ENCODE data around the gene PITPNM3. TPM values are rescaled to one million over a fixed set of nuclear protein-coding genes. Genes with fewer than 3 reads are reported as not detected.

The PITPNM3 gene
- polyA plus RNA-seq, 1 donor: 1.4 TPM

DNA sequence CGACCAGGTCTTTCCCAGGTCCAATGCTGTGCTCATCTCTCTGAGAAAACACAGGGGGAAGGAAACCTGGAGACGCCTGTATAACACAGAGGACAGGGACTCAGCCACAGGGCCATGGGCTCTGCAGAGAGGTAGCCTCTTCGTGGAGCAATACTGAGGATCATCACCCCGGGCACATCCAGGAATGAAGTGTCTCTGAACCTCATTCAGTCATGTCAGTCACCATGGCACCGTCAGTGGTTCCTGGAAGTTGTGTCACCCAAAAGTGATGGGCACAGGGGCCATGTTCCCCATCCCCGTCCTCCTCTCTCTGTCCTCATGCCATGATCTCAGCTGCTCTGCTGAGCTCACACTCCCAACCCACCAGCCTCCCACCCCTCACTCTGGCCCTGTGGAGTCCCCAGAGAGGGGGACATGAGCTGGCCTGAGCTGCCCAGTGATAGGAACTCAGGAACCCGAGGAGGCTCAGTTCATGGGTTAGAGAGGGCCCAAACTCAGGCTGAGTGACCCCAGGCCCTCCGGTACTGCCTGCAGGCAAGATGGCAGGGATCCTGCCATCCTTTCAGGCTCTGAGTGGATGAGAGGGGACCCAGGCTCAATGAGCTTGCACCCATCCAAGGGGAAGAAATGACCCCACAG, 53.4 kb downstream of the PITPNM3 start:
- no peaks in the 10 kb centered on the region for H3K36me3 ChIP-seq (ENCODE audit: control insufficient read depth, insufficient read depth, low read length)
- no peaks in the 10 kb centered on the region for H3K4me1 ChIP-seq (ENCODE audit: control insufficient read depth, insufficient read depth, low read length)
- no CpG with 5 or more reads among the region's 8 CpGs for WGBS (ENCODE audit: insufficient coverage, low lambda C conversion rate)
- peaks cover 1% of the 10 kb centered on the region for H3K27me3 ChIP-seq (ENCODE audit: control insufficient read depth, insufficient read depth, low read length)
- no peak overlapping the region for H3K4me3 ChIP-seq (ENCODE audit: low read length)
- no peak for DNase-seq
- H3K27ac ChIP-seq (ENCODE audit: low read length): no peak overlapping the region
- no peaks in the 10 kb centered on the region for H3K9me3 ChIP-seq (ENCODE audit: control insufficient read depth, low read depth, low read length)

DNA sequence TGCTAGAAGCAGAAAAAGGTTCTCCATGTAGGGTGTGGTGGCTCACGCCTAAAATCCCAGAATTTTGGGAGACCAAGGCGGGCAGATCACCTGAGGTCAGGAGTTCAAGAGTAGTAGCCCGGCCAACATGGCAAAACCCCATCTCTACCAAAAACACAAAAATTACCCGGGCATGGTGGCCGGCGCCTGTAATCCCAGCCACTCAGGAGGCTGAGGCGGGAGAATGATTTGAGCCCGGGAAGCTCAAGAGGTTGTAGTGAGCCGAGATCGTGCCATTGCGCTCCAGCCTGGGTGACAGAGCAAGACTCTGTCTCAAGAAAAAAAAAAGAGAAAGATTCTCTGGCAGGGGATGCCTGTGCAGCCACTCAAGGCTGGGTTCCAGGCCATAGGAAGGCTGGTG, 54.2 kb downstream of the PITPNM3 start:
- no peaks in the 10 kb centered on the region for H3K9me3 ChIP-seq (ENCODE audit: control insufficient read depth, low read depth, low read length)
- no peaks in the 10 kb centered on the region for H3K36me3 ChIP-seq (ENCODE audit: control insufficient read depth, insufficient read depth, low read length)
- no CpG with 5 or more reads among the region's 11 CpGs for WGBS (ENCODE audit: insufficient coverage, low lambda C conversion rate)
- H3K27ac ChIP-seq (ENCODE audit: low read length): no peak overlapping the region
- H3K4me1 ChIP-seq (ENCODE audit: control insufficient read depth, insufficient read depth, low read length): no peaks in the 10 kb centered on the region
- peaks cover 4% of the 10 kb centered on the region for H3K27me3 ChIP-seq (ENCODE audit: control insufficient read depth, insufficient read depth, low read length)
- H3K4me3 ChIP-seq (ENCODE audit: low read length): no peak overlapping the region
- DNase-seq: no peak

DNA sequence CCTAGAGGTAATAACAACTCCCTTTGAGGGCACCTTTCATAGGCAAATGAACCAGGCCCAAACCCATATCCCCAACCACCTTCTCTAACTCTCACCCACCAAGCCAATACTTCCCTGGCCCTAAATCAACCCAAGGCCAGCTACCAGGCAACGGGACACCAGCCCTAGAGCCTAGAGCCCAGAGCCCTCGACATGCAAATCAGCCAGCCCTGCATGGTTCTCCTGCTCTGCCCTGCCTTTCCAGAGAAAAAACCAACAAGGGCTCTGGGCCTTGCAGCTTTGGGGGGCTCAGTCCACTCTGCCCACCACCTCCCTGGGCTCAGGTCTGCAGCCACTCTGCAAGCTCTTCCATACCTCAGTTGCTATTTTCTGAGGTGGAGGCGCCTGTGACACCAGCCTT, 55.0 kb downstream of the PITPNM3 start:
- peaks cover 7% of the 10 kb centered on the region for H3K27me3 ChIP-seq (ENCODE audit: control insufficient read depth, insufficient read depth, low read length)
- H3K36me3 ChIP-seq (ENCODE audit: control insufficient read depth, insufficient read depth, low read length): no peaks in the 10 kb centered on the region
- H3K9me3 ChIP-seq (ENCODE audit: control insufficient read depth, low read depth, low read length): no peaks in the 10 kb centered on the region
- no peak for DNase-seq
- H3K27ac ChIP-seq (ENCODE audit: low read length): no peak overlapping the region
- H3K4me3 ChIP-seq (ENCODE audit: low read length): no peak overlapping the region
- H3K4me1 ChIP-seq (ENCODE audit: control insufficient read depth, insufficient read depth, low read length): no peaks in the 10 kb centered on the region
- WGBS (ENCODE audit: insufficient coverage, low lambda C conversion rate): no CpG with 5 or more reads among the region's 3 CpGs

DNA sequence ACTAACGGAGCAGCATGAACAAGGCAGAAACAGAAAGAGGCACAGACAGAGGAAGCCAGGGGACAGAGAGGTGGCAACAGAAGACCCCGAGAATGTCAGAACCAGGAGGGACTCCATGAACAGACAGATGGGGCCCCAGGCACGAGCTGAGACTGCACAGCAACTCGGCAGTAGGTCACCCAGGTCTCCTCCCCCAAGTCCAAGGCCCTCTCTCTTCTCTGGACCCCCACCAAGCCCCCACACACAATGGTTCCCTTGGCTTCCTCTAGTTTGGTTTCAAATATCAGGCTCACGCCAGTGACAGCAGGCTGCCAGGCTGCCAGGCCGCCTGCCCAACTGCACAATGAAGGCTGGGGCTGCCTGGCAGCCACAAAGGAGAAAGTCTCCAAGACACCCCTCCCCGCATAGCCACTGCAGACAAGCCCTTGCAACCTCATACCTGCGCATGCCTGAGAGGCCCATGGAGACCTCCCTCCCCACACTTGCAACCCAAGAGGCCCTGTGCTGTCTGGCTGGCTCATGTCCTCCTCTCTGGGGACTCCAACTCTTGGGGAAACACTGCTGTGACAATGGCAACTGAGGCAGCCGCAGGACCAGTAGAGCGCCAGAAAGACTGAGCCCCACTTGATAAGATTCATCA, 57.3 kb downstream of the PITPNM3 start:
- Histone ChIP-seq H3K27me3 (ENCODE audit: control insufficient read depth, insufficient read depth, low read length) (peaks cover 13% of the 10 kb centered on the region), H3K4me1 (ENCODE audit: control insufficient read depth, insufficient read depth, low read length) (no peaks in the 10 kb centered on the region), H3K27ac (ENCODE audit: low read length) (no peak overlapping the region), H3K4me3 (ENCODE audit: low read length) (no peak overlapping the region), H3K9me3 (ENCODE audit: control insufficient read depth, low read depth, low read length) (no peaks in the 10 kb centered on the region), H3K36me3 (ENCODE audit: control insufficient read depth, insufficient read depth, low read length) (no peaks in the 10 kb centered on the region)
- WGBS (ENCODE audit: insufficient coverage, low lambda C conversion rate): 100% methylated on average over 1 of the region's 10 CpGs
- DNase-seq: no peak

DNA sequence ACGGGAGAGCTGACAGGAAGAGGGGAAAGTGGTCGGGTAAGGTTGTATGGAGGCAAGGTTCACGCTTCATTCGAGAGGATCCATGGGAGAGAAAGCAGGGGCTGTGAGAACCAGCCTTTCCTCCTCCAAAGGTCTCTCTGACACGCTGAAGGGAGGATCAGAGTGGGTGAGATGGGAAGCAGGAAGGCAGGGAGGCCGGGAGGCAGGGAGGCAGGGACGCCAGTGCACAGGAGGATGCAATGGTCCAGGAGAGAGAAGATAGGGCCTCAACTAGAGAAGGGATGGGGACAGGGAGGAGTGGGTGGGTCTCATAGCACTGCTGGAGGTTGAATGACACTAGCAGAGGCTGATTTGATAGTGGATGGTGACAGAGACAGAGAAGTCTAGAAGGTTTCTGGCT, 58.0 kb downstream of the PITPNM3 start:
- Histone ChIP-seq H3K9me3 (ENCODE audit: control insufficient read depth, low read depth, low read length) (no peaks in the 10 kb centered on the region), H3K27me3 (ENCODE audit: control insufficient read depth, insufficient read depth, low read length) (peaks cover 13% of the 10 kb centered on the region), H3K27ac (ENCODE audit: low read length) (no peak overlapping the region), H3K4me3 (ENCODE audit: low read length) (no peak overlapping the region), H3K36me3 (ENCODE audit: control insufficient read depth, insufficient read depth, low read length) (no peaks in the 10 kb centered on the region), H3K4me1 (ENCODE audit: control insufficient read depth, insufficient read depth, low read length) (no peaks in the 10 kb centered on the region)
- 14% methylated on average over 1 of the region's 7 CpGs for WGBS (ENCODE audit: insufficient coverage, low lambda C conversion rate)
- DNase-seq: no peak

DNA sequence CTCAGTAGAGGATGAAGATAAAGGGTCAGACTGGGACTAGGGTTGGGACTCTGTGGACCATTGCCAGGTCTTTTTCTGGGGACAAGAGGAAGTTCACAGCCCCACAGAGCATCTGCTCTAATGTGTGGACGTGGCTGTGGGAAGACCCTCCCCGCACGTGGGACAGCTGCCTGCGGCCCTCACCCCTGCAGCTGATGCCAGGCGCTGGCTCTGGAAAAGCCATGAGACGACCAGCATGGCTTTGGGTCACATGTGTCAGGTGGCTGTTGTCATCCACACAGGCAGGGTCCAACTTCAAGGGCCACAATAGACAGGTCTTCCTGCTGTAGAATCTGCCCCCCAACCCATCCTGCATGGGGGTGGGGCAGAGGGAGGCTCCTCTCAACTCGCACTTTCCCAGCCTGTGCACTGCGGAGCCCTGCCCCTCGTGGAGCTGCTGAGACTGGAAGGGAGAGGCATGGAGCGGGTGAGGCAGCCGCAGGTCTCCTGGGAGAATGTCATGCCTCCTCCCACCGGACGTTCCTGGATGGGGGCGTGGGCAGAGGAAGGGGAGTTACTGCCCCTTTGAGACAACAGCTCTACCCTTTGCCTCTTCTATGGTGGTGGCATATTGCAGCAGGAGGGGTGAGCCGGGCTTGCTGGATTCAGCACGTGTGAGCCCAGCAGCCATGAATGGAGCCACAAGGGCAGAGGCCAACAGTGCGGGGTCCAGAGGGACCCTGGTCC, 58.7 kb downstream of the PITPNM3 start:
- WGBS (ENCODE audit: insufficient coverage, low lambda C conversion rate): no CpG with 5 or more reads among the region's 17 CpGs
- no peak overlapping the region for H3K4me3 ChIP-seq (ENCODE audit: low read length)
- H3K9me3 ChIP-seq (ENCODE audit: control insufficient read depth, low read depth, low read length): no peaks in the 10 kb centered on the region
- no peak for DNase-seq
- no peak overlapping the region for H3K27ac ChIP-seq (ENCODE audit: low read length)
- peaks cover 13% of the 10 kb centered on the region for H3K27me3 ChIP-seq (ENCODE audit: control insufficient read depth, insufficient read depth, low read length)
- no peaks in the 10 kb centered on the region for H3K4me1 ChIP-seq (ENCODE audit: control insufficient read depth, insufficient read depth, low read length)
- H3K36me3 ChIP-seq (ENCODE audit: control insufficient read depth, insufficient read depth, low read length): no peaks in the 10 kb centered on the region

DNA sequence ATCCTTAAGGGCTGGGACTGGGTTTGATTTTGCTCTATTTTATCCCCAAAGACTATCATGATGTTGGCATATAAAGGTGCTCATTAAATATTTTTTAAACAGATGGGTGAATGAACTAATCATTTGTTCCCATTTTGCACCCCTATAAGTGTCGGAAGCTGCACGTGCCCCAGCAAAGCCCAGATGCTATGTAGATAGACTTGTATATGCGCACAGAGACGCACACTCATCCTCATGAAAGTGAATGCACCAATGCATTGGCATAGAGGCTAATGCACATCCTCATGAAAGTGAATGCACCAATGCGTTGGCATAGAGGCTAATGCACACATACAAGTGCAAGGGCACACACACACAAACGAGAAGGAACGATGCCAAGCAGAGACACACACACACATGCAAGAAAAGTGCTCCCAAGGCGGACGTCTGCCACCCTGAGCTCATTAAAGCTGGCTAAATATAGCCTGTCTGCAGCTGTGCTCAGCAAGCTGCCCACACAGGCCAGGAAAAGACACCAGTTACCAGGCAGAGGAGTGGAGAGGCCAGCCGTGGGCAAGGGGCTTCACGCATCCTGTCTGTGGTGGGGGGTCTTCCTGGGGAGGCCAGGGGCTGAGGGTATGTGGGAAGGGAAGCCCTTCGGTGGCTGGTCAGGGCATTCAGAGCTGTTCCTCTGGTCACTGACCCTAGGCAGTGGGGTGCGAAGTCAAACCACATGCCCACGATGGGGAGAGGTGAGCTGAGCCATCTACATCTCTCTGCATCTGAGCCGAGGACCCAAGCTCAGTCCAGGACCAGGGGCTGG, 59.5 kb downstream of the PITPNM3 start:
- Histone ChIP-seq H3K4me3 (ENCODE audit: low read length) (no peak overlapping the region), H3K36me3 (ENCODE audit: control insufficient read depth, insufficient read depth, low read length) (no peaks in the 10 kb centered on the region), H3K27me3 (ENCODE audit: control insufficient read depth, insufficient read depth, low read length) (peaks cover 13% of the 10 kb centered on the region), H3K27ac (ENCODE audit: low read length) (no peak overlapping the region), H3K4me1 (ENCODE audit: control insufficient read depth, insufficient read depth, low read length) (no peaks in the 10 kb centered on the region), H3K9me3 (ENCODE audit: control insufficient read depth, low read depth, low read length) (no peaks in the 10 kb centered on the region)
- WGBS (ENCODE audit: insufficient coverage, low lambda C conversion rate): 86% methylated on average over 3 of the region's 15 CpGs
- DNase-seq: no peak

DNA sequence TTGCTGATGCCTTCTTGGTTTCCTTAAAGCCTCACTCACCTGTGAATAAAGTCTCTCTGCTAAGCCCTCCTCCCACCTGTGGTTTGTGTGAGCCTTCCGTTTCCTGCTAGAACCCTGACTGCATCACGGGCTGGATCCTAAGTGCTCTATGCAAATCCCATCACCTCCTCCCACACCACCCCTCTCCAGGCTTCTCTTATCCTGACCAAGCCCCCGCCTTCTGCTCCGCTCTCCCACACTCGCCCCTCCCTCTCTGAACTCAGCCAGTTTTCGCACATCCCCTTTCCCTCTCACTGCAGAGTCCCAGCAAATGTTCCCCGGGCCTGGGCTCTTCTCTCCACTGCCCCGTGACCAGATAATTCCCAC, 60.3 kb downstream of the PITPNM3 start:
- Histone ChIP-seq H3K36me3 (ENCODE audit: control insufficient read depth, insufficient read depth, low read length) (no peaks in the 10 kb centered on the region), H3K9me3 (ENCODE audit: control insufficient read depth, low read depth, low read length) (no peaks in the 10 kb centered on the region), H3K4me1 (ENCODE audit: control insufficient read depth, insufficient read depth, low read length) (no peaks in the 10 kb centered on the region), H3K27me3 (ENCODE audit: control insufficient read depth, insufficient read depth, low read length) (peaks cover 13% of the 10 kb centered on the region), H3K27ac (ENCODE audit: low read length) (no peak overlapping the region), H3K4me3 (ENCODE audit: low read length) (no peak overlapping the region)
- 10% methylated on average over 2 of the region's 8 CpGs for WGBS (ENCODE audit: insufficient coverage, low lambda C conversion rate)
- DNase-seq: no peak

DNA sequence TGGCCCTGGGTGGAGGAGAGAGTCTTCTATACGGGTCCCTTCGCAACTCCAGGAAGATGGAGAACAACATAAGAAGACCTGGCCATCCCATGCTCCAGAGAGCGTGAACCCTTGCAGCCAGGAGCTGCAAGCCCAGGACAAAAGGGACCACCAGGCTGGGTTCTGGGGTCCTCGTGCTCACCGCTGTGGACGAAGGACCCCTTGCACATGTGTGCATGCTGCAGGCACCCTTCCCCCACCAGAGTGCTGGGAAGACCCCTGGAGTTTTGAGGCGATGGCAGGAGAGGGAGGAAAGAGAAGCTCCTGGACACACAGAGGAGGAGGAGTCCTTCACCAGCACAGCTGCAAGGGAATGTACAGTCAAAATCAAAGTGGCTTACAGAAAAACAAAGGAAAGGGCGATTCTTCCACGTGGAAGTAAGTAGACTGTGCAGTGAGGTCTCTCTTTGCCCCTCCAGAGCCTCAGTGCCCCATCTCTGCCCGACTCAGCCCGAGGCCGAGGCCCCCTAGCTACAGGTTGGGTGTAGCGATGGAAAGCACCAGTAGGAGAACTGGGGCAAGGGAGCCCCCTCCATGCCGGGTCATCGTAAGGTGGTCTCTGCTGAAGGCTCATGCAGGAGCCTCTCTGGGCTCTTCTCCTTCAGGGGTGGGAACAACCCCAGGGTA, 60.8 kb downstream of the PITPNM3 start:
- Histone ChIP-seq H3K36me3 (ENCODE audit: control insufficient read depth, insufficient read depth, low read length) (no peaks in the 10 kb centered on the region), H3K27me3 (ENCODE audit: control insufficient read depth, insufficient read depth, low read length) (peaks cover 13% of the 10 kb centered on the region), H3K4me1 (ENCODE audit: control insufficient read depth, insufficient read depth, low read length) (no peaks in the 10 kb centered on the region), H3K27ac (ENCODE audit: low read length) (no peak overlapping the region), H3K9me3 (ENCODE audit: control insufficient read depth, low read depth, low read length) (no peaks in the 10 kb centered on the region), H3K4me3 (ENCODE audit: low read length) (no peak overlapping the region)
- WGBS (ENCODE audit: insufficient coverage, low lambda C conversion rate): no CpG with 5 or more reads among the region's 15 CpGs
- no peak for DNase-seq

All from large intestine (tissue), 3 donors.